Motor neuron (in vitro differentiated cells): ENCODE data around the gene CCDC120. TPM values are rescaled to one million over a fixed set of nuclear protein-coding genes. Genes with fewer than 3 reads are reported as not detected.
A peak's percentile ranks its signal among the peaks of the same experiment; 100 is the strongest.

Experiments used
- ATAC-seq, 8 experiments: fragments of 200-7000 bp; cut with Tn5 transposase; replicated peaks in 6 of 8; 2 replicates each; pipeline ENCODE4 v1.8.0; 2021; ENCODE audit warnings: mild to moderate bottlenecking in 8 of 8, moderate library complexity in 8 of 8
- H3K27ac ChIP-seq, 2 donors: fragments of 250-450 bp; sonication (Bioruptor Pico); 2 replicates each; pipeline ENCODE4 v1.9.0; 2021; ENCODE audit warnings: antibody characterized with exemption in 2 of 2, mild to moderate bottlenecking in 2 of 2, moderate library complexity in 1 of 2
- H3K4me1 ChIP-seq, 2 donors: fragments of 250-450 bp; sonication (Bioruptor Pico); replicated peaks in 1 of 2; 2 replicates each; pipeline ENCODE4 v1.6.1; 2021; ENCODE audit warnings: antibody characterized with exemption in 2 of 2, mild to moderate bottlenecking in 2 of 2, moderate library complexity in 1 of 2
- H3K4me3 ChIP-seq, 5 donors: fragments of 250-450 bp; sonication (Bioruptor Pico); 2 replicates each; pipeline ENCODE4 v1.9.0; 2021; ENCODE audit warnings: antibody characterized with exemption in 5 of 5, mild to moderate bottlenecking in 5 of 5, moderate library complexity in 4 of 5
- WGBS, 10 experiments: fragments of 450-650 bp; shearing (Covaris generic); methylation state at CpG; one replicate each; pipeline ENCODE4 v1.0.0; 2022; 5-methylcytosine and 5-hydroxymethylcytosine counted together
- in situ Hi-C, 9 experiments: fragments of 400-800 bp; cut with MboI; loops; one replicate each; pipeline ENCODE4 v1.15.0; 2021; ENCODE audit warnings: low sequenced_read_pairs in 9 of 9, low pct_unique_long_range_greater_than_20kb in 2 of 9; ENCODE audit not compliant: unreplicated experiment in 9 of 9
- total RNA-seq, 8 experiments: library from RNA; unstranded; fragments of 300-600 nt; gene quantifications; 2 replicates each; pipeline versions ENCODE4 v1.2.3 to v1.2.4, GENCODE V29; 2022

The CCDC120 gene
- total RNA-seq, 8 experiments from 2014 or later: 0.15 to 5.7 (median 3.9) TPM

DNA sequence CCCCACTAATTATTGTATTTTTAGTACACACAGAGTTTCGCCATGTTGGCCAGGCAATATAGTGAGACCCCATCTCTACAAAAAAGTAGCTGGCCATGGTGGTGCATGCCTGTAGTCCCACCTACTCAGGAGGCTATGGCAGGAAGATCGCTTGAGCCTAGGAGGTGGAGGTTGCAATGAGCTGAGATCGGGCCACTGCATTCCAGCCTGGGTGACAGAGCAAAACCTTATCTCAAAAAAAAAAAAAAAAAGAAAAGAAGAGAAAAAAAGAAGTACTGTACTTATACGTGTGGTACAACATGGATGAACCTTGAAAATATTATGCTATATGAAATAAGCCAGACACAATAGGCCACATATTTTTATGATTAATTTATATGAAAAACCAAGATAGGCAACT is 30.8 kb downstream of the CCDC120 start:
- ATAC-seq: no peak
- WGBS, 10 experiments: 3 to 100% (median 87%) methylated on average over 1 to 4 of the region's 4 CpGs; no CpG with 5 or more reads in 4 of the 10 experiments
- in situ Hi-C loops: no loop called here
- no peak overlapping the region for H3K4me3 ChIP-seq
- no peaks in the 10 kb centered on the region for H3K4me1 ChIP-seq
- H3K27ac ChIP-seq: no peak overlapping the region

DNA sequence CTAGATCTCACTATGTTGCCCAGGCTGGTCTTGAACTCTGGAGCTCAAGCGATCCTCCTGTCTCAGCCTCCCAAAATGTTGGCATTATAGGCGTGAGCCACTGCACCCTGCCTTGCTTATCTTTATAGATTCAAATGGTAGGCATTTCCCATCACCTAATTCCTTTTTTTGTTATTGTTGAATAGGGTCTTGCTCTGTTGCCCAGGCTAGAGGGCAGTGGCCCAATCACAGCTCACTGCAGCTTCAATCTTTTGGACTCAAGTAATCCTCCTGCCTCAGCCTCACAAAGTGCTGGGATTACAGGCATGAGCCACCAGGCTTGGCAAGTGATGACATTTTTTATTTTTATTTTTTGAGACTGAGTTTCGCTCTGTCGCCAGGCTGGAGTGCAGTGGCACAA is 37.6 kb downstream of the CCDC120 start:
- in situ Hi-C loops: no loop called here

DNA sequence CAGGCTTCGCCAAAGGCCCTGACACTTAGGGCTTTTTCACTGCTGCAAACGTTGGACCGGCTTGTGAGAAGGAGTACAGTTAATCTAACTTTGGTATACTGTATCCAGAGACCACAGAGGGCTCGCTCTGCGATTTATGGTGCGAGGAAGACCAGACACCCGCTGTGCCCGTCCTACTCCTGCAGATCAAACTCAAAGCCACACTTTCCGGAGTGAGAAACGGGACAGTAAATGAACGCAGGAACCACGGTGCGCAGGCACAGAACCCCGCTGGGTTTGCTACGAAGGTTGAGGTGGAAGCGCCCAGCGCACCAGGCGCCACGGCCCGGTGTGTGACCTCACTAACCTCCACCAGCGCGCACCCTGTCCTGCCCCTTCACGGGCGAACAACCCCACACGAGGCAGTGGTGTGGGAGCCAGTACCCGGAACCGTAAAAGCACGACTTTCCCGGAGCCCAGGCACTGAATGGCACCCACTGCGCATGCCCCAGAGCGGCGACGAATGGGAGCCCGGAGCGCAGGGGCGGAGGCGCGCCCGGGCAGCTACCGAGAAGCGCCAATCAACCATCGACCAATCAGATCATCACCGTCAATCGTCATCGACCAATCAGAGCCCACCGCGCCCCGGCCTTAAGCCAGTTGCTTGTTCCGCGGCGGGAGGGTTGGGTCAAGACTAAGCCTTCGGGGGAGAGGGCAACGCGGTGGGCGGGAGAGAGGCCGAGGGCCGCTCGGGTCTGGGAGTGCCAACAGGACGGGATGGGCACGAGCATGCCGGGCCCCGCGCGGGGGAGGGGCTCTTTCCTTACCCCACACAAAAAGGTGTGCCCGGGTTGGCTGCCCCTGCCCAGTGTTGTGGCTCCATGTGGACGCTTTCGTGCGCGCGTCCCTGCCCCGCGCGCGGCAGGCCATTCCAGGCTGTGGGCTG is 42.2 kb downstream of the CCDC120 start:
- H3K27ac ChIP-seq: no peak overlapping the region
- ATAC-seq: peak; percentile 95 to 99 (median 98)
- in situ Hi-C loops: no loop called here
- 0 to 30% (median 19%) methylated on average over 1 to 9 of the region's 74 CpGs; no CpG with 5 or more reads in 6 of the 10 experiments for WGBS, 10 experiments
- peak overlapping the region; percentile 51 to 86 (median 79) for H3K4me3 ChIP-seq
- no peaks in the 10 kb centered on the region for H3K4me1 ChIP-seq

More for the DNA sequence above, 37.6 kb downstream of the CCDC120 start:
- Histone ChIP-seq H3K27ac (no peak overlapping the region), H3K4me1 (no peaks in the 10 kb centered on the region), H3K4me3 (no peak overlapping the region)
- ATAC-seq: no peak
- WGBS, 10 experiments: 78 to 100% methylated on average over 1 to 4 of the region's 4 CpGs; no CpG with 5 or more reads in 8 of the 10 experiments

DNA sequence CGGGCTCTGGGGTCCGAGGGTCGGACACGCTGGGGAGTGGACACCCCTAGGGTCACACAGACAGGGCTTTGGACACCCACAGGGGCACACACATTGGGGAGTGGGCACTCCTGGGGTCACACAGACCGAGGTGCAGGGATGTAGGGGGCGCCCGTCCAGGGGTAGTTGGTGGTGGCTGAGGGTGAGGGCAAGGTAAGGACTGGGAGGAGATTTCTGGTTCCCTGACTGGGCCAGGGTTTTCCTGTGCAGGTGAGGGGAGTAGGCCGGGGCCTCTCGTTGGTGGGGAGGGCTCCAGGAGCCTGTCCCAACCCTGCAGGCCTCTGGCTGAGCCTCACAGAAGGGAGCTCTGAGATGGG is 42.8 kb downstream of the CCDC120 start:
- H3K4me1 ChIP-seq: no peaks in the 10 kb centered on the region
- H3K4me3 ChIP-seq: peak overlapping the region; percentile 51 to 86 (median 79)
- in situ Hi-C loops: no loop called here
- WGBS, 10 experiments: no CpG with 5 or more reads among the region's 9 CpGs
- no peak overlapping the region for H3K27ac ChIP-seq
- ATAC-seq: peak in 1 of 8 experiments; percentile 8

DNA sequence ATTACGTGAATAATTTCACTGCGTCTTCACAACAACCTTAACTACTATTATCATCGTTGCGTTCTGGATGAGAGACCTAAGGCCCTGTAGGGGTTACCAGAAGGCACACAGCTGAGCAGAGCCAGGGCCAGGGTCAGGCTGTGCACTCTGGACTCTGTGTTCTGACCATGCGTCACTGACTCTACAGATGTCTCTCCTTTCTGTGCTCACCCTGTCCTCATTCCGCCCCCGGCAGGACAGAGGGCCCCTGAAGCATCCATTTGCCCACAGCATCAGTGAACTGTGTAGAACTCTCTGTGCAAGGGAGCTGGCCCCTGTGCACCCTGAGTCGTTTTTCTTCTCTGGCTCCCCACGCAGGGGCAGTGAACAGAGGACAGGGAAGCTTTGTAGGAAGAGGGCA is 43.4 kb downstream of the CCDC120 start:
- H3K4me1 ChIP-seq: no peaks in the 10 kb centered on the region
- no peak for ATAC-seq
- H3K4me3 ChIP-seq: no peak overlapping the region
- WGBS, 10 experiments: 20 to 67% methylated on average over 3 of the region's 9 CpGs; no CpG with 5 or more reads in 8 of the 10 experiments
- H3K27ac ChIP-seq: no peak overlapping the region
- in situ Hi-C loops: no loop called here

DNA sequence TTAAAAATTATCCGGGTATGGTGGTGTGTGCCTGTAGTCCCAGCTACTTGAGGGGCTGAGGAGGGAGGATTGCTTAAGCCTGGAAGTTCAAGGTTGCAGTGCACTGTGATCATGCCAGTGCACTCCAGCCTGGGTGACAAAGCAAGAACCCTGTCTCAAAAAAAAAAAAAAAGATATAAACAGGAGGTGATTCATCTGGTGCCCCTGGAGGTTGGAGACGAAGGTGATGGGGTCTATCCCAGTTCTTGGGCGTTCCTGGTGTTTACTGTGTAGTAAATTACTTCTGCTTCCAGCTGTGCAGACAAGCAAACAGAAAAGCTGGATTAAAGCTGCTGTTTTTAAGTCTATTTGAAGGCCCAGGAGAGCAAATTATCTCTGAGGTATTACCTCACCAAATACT is 44.8 kb downstream of the CCDC120 start:
- no peak for ATAC-seq
- in situ Hi-C loops: no loop called here
- no peak overlapping the region for H3K27ac ChIP-seq
- no peak overlapping the region for H3K4me3 ChIP-seq
- no peaks in the 10 kb centered on the region for H3K4me1 ChIP-seq
- 40 to 60% methylated on average over 1 to 3 of the region's 3 CpGs; no CpG with 5 or more reads in 8 of the 10 experiments for WGBS, 10 experiments

DNA sequence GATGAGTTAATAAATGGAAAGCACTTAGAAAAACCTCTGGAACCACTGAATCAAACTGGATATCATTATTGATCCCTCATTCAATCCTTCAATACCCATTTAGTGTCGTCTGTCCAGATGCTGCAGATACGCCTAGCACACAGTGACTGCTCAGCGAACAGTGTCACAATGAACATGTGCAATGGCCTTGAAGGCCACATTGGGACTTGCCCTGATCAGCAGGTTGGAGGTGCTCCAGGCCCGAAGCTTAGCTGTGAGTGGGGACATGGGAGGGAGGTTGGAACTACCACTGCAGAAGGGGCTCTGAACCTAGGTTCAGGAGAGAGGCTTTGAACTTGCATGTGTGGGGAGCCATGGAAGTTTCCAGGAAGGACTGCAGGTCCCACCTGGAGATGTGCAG is 47.5 kb downstream of the CCDC120 start:
- WGBS, 10 experiments: 55 to 93% (median 70%) methylated on average over 3 to 4 of the region's 4 CpGs; no CpG with 5 or more reads in 7 of the 10 experiments
- H3K4me1 ChIP-seq: no peaks in the 10 kb centered on the region
- no peak overlapping the region for H3K4me3 ChIP-seq
- no peak for ATAC-seq
- H3K27ac ChIP-seq: no peak overlapping the region
- in situ Hi-C loops: no loop called here

DNA sequence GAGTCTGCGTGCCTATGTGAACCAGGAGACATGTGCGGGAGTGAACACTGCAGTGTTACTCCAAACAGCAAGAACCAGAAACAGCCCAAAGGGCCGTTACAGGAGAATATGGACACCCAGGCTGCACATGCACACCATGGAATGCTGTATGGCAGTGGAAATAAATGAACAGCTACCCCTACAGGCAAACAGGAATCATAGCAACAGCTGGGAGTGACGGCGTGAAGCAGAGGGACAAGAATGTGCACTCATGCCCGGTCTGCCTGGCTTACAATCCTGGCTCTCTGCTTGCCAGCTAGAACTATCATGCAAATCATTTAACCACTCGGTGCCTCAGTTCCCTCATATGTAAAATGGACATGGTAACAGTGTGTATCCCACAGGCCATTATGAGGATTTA is 48.1 kb downstream of the CCDC120 start:
- Histone ChIP-seq H3K4me1 (peaks cover 0 to 1% of the 10 kb centered on the region in 2 donors), H3K27ac (no peak overlapping the region), H3K4me3 (no peak overlapping the region)
- 21 to 46% methylated on average over 4 to 6 of the region's 7 CpGs; no CpG with 5 or more reads in 8 of the 10 experiments for WGBS, 10 experiments
- ATAC-seq: peak; percentile 42 to 100 (median 68)
- in situ Hi-C loops: no loop called here

DNA sequence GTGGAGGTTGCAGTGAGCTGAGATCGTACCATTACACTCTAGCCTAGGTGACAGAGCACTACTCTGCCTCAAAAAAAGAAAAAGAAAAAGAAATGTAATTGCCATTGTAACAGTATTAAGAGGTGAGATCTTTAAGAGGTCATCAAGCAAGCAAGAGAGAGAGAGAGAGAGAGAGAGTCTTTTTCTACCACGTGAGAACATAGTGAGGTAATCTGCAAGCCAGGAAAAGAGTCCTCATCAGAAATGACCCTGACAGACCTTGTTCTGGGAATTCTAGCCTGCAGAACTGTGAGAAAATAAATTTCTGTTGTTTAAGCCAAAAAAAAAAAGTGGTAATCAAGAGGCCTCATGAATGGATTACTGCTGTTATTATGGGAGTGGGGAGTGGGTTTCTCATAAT is 49.8 kb downstream of the CCDC120 start:
- Histone ChIP-seq H3K4me3 (no peak overlapping the region), H3K4me1 (peaks cover 0 to 6% of the 10 kb centered on the region in 2 donors), H3K27ac (no peak overlapping the region)
- no peak for ATAC-seq
- in situ Hi-C loops: no loop called here
- 25 to 100% (median 83%) methylated on average over 1 to 2 of the region's 2 CpGs; no CpG with 5 or more reads in 7 of the 10 experiments for WGBS, 10 experiments

DNA sequence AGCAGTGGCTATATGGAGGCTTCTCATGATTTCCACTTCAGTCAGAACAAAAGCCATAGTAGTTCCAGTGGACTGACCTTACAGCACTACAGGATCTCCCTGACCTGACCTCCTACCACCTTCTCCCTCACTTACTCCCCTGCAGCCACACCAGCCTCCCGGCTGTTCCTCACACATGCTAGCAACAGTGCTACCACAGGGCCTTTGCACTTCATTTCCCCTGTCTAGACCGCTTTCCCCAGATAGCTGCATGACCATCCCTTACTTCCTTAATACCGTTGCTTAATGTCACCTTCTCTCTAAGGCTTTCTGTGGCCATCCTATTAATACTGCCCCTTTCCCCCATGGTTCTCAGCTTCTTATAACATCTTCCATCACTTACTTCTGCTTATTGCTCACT is 51.6 kb downstream of the CCDC120 start:
- in situ Hi-C loops: no loop called here
- ATAC-seq: no peak
- H3K4me3 ChIP-seq: no peak overlapping the region
- WGBS, 10 experiments: 45 to 100% methylated on average over 1 to 3 of the region's 3 CpGs; no CpG with 5 or more reads in 8 of the 10 experiments
- H3K4me1 ChIP-seq: peaks cover 0 to 6% of the 10 kb centered on the region in 2 donors
- no peak overlapping the region for H3K27ac ChIP-seq

DNA sequence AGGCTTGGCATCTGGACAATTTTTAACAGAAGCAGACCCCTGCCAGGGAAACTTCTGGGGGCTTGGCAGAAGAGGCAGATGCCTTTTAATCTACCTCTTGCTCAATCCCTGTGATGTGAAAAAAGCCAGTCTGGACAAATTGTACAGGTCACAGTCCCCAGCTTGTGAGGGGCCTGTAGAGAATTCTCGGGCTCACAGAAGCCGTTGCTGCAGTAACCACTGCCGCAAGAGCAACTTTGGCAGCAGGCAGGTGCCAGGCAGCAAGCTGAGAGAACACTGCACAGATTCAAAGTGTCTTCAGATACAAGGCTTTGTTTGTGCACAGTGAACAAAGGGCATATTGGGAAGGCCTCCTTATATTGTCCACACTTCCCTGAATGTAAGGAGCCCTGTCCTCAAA is 53.0 kb downstream of the CCDC120 start:
- in situ Hi-C loops: no loop called here
- ATAC-seq: peak in 3 of 8 experiments; percentile 55 to 95 (median 71)
- Histone ChIP-seq H3K27ac (no peak overlapping the region), H3K4me1 (peaks cover 0 to 6% of the 10 kb centered on the region in 2 donors), H3K4me3 (no peak overlapping the region)
- WGBS, 10 experiments: 71 to 92% methylated on average over 2 to 3 of the region's 3 CpGs; no CpG with 5 or more reads in 8 of the 10 experiments

DNA sequence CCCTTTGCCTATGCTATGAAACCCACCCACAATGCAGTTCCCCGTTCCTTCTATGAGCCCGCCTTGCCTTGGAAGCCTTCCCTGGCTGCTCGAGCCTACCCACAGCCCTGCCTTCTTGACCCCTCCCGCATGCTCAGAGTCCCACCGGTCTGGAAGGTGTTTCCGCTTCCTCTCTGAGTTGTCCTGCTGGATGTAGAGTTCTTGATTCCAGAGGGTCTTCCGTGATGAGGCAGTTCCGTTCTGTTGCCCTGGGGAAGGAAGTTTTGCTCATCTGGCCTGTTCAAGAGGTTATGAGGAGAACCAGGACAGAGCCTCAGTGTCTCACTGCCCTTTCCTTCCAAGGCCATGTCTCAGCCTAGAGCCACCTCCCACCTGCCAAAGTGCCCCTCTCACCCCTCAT is 57.3 kb downstream of the CCDC120 start:
- Histone ChIP-seq H3K4me3 (no peak overlapping the region), H3K27ac (no peak overlapping the region), H3K4me1 (peaks cover 0 to 6% of the 10 kb centered on the region in 2 donors)
- WGBS, 10 experiments: 54 to 100% (median 80%) methylated on average over 1 to 6 of the region's 8 CpGs; no CpG with 5 or more reads in 7 of the 10 experiments
- in situ Hi-C loops: no loop called here
- no peak for ATAC-seq

DNA sequence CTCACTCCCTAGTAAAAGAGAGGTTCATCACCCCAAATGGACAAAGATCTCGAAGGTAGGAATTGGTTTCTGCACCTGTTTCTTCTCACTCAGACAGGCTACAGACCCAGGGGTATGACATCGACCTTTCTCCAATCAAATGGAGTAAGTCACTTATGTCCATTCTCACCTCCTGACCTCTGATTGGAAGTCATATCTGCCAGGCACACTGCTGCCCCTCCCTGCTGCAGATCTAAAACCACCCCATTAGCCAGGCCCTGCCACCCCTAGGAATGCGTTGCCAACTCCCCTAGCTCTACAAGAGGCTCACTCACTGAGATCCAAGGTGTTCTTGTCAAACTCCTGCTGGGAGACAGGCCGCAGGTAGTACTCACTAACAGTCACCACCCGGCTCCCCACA is 57.9 kb downstream of the CCDC120 start:
- Histone ChIP-seq H3K4me1 (peaks cover 0 to 6% of the 10 kb centered on the region in 2 donors), H3K4me3 (no peak overlapping the region)
- no peak for ATAC-seq

More for the DNA sequence above, 57.9 kb downstream of the CCDC120 start:
- in situ Hi-C loops: no loop called here
- H3K27ac ChIP-seq: no peak overlapping the region
- 67 to 100% (median 90%) methylated on average over 1 to 2 of the region's 5 CpGs; no CpG with 5 or more reads in 7 of the 10 experiments for WGBS, 10 experiments
